Omental fat pad (tissue), 4 donors: ENCODE results near the gene LCE1B. TPM values are rescaled to one million over a fixed set of nuclear protein-coding genes. Genes with fewer than 3 reads are reported as not detected.

Experiments
- ATAC-seq: fragments of 150-250 bp; one replicate; pipeline ENCODE4 v1.9.1; 2016; ENCODE audit warnings: mild to moderate bottlenecking, moderate library complexity; ENCODE audit not compliant: low FRiP score
- DNase-seq: peaks from one replicate; pipeline ENCODE4 v3.0.0-alpha.2; 2019; ENCODE audit warnings: low spot score
- total RNA-seq, 4 donors: library from RNA; depleted of rRNA; stranded (reverse); fragments of >200 nt; gene quantifications; one replicate each; pipeline ENCODE4 v1.1.0, GENCODE V29; 2016
- TF ChIP-seq, protein P1 (sequence below), 3 donors: fragments of 450-650 bp; IDR thresholded peaks; one replicate each; pipeline ENCODE4 v1.5.1; 2016 to 2017; ENCODE audit warnings: antibody characterized with exemption in 3 of 3, mild to moderate bottlenecking in 3 of 3, moderate library complexity in 2 of 3

The LCE1B gene
- total RNA-seq, 4 donors from 2014 or later, result not detected

DNA sequence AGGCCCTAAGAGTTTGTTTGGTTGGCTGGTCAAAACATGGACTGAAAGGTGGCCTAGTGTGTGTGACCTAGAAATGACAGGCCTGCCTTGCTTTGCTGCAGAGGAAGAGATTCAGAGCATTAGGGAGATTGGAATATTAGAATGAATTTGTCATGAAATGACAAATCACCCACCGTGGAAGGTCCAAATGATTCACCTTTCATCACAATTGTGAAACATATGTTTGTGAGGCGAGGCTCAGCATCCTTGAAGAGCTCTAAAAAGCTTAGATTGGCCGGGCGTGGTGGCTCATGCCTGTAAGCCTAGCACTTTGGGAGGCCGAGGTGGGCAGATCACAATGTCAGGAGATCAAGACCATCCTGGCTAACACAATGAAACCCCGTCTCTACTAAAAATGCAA lies 5.5 kb downstream of the LCE1B start:
- TF ChIP-seq, protein P1, sequence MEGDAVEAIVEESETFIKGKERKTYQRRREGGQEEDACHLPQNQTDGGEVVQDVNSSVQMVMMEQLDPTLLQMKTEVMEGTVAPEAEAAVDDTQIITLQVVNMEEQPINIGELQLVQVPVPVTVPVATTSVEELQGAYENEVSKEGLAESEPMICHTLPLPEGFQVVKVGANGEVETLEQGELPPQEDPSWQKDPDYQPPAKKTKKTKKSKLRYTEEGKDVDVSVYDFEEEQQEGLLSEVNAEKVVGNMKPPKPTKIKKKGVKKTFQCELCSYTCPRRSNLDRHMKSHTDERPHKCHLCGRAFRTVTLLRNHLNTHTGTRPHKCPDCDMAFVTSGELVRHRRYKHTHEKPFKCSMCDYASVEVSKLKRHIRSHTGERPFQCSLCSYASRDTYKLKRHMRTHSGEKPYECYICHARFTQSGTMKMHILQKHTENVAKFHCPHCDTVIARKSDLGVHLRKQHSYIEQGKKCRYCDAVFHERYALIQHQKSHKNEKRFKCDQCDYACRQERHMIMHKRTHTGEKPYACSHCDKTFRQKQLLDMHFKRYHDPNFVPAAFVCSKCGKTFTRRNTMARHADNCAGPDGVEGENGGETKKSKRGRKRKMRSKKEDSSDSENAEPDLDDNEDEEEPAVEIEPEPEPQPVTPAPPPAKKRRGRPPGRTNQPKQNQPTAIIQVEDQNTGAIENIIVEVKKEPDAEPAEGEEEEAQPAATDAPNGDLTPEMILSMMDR (IDR thresholded peaks at IDR 0.05), result no peak
- DNase-seq (no peak), ATAC-seq (no peak)

DNA sequence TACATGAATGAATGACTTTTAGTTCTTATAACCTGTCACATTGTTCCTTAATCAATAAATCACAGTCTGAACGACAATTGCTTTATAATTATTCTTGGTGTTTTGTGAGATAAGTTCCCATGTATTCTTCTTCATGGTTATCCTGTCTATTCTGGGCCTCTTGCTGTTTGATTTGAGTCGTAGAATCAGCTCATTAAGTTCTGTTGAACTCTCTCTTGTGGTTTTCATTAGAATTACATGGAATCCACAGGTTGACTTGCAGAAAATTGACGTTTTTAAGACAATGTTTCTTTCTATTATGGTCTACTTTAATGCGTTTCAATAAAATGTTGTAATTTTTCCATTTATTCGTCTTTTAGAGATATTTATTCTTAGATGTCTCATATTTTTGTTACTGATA lies 11.5 kb downstream of the LCE1B start:
- no peak for DNase-seq
- no peak for ATAC-seq

DNA sequence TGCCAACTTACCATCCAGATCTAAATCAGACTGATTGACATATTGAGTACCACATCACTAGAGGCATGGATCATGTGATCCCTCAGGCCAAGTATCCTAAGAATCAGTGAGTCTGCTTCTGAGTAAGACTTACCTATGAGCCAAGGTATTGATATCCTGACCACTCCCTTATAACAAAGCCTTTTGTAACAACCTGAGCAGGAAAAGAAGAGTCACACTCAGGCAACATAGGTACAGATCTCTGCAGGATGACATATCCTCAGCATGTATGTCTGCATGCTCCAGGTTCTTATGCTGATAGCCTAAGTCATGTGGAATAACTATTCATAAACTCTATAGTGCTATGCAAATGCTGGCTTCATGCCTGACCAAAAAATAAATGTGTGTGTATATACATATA lies 13.2 kb downstream of the LCE1B start:
- no peak for ATAC-seq
- TF ChIP-seq, protein P1 (IDR thresholded peaks at IDR 0.05), result no peak
- no peak for DNase-seq

More for the DNA sequence above, 11.5 kb downstream of the LCE1B start:
- TF ChIP-seq, protein P1 (IDR thresholded peaks at IDR 0.05), result no peak

DNA sequence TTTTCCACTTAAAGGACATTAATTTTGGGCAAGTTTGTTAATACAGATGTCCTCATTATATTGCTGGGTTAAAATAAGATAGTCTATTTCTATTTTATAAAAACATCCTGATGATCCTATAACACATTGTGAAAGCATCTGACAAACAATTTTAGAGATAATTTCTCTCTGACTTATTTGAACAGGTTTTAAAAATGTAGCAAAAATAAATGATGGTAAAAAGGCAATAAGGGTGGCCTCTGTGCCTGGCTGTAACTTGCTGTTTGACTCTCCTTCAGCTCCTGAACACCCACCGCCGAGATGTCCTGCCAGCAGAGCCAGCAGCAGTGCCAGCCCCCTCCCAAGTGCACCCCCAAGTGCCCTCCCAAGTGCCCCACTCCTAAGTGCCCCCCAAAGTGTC lies 15.4 kb downstream of the LCE1B start, which contains the start of gene LCE1A:
Gene LCE1A (plus strand): TSS at position 301 of the 400 bp plus-strand sequence. CDS start 0 bp downstream, at position 301.
- DNase-seq (no peak), ATAC-seq (no peak)
- TF ChIP-seq, protein P1 (IDR thresholded peaks at IDR 0.05), result no peak

DNA sequence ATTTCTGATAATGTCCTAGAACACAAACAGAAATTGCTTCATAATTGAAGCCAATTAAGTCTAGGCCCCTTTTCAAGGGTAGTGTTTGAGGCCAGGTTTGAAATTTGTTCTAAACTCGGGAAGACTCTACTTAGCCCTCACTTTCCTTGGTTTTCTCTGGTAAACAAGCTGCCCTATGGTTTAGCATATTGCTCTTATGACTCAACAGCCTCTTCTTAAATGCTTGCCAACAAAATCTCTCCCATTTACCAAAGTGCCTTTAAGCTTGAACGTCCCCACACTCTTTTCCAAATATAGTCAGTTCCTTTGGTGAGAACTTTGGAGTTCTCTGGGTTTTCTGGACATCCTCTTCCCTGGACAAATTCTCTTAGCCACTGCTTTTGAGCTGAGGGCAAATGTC lies 25.1 kb downstream of the LCE1B start:
- DNase-seq (no peak), ATAC-seq (no peak)
- TF ChIP-seq, protein P1 (IDR thresholded peaks at IDR 0.05), result no peak

DNA sequence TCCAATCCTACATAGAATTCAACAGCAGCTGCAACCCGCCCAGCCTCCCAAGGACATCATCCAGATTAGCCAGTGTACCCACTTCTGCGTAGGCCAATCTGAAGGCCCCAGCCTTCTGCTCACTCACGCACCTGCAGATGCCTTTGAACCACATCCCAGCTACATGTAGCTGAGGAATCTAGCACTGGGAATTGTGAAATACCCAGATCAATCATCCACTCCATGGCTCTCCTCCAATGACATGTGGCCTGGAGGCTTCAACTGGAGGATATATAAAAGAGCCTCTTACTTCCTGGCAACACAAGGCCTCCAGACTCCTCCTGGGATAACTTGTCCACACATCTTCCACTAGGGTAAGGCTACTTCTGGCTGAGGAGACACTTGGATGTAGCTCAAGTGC lies 30.8 kb downstream of the LCE1B start, which contains the start of gene LCE6A:
Gene LCE6A (plus strand): TSS at position 301 of the 400 bp plus-strand sequence. CDS start 665 bp downstream, outside the sequence.
- ATAC-seq (no peak), DNase-seq (no peak)
- TF ChIP-seq, protein P1 (IDR thresholded peaks at IDR 0.05), result no peak

DNA sequence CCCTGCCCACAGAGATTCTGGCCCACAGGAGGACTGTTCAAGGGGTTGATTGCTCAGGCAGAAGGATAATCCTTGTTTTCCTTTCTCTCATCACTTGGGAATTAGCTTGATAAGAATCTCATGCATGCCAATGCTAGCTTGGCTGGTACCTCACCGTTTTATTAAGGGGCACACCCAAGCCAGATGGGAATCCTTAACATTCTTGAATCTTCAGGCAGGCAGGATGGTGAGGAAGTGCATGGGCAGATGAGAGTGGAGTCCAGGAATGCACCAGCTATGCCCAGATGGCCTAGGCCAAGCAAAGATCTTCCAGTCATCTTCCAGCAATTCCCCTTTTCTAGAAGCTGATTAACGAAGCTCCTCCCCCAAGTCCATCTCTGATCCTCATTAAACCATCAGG lies 43.9 kb downstream of the LCE1B start:
- ATAC-seq, result no peak
- TF ChIP-seq, protein P1 (IDR thresholded peaks at IDR 0.05), result no peak

More for the DNA sequence above, 43.9 kb downstream of the LCE1B start:
- DNase-seq, result no peak
